ENCODE results near the gene UQCR10. TPM values are rescaled to one million over a fixed set of nuclear protein-coding genes. Genes with fewer than 3 reads are reported as not detected.
A peak's percentile ranks its signal among the peaks of the same experiment; 100 is the strongest.

The UQCR10 gene
- total and polyA plus RNA-seq, 8 donors = 23.9 to 103 (median 32.6) TPM

GRCh38 chr22:29780748-29781676 is 13.8 kb downstream of the UQCR10 start:
- DNase-seq (no peak), ATAC-seq (no peak), FAIRE-seq (no peak)
- 55 to 60% methylated on average over 8 of the region's 8 CpGs for WGBS, 2 donors
- peaks cover 49 to 57% (median 55%) of the 10 kb centered on the region in 3 donors for H3K4me1 ChIP-seq
- no peak for TF ChIP-seq CTCF (IDR thresholded peaks at IDR 0.05)
- peak overlapping the region; percentile 58 to 88 (median 84) for H3K27ac ChIP-seq
- intact Hi-C loops (cut with DNase I) = no loop called here
- H3K36me3 ChIP-seq = no peaks in the 10 kb centered on the region
- H3K27me3 ChIP-seq = no peaks in the 10 kb centered on the region
- no peaks in the 10 kb centered on the region for H3K9me3 ChIP-seq
- no peak overlapping the region for H3K4me3 ChIP-seq

- H3K27ac ChIP-seq = peak overlapping the region; percentile 58 to 88 (median 84)
These were observed 15.1 kb downstream of the UQCR10 start for GRCh38 chr22:29782061-29782845.

GRCh38 chr22:29784451-29785361 is 17.5 kb downstream of the UQCR10 start:
- DNase-seq (peak in 4 of 6 donors; percentile 57 to 76 (median 66)), ATAC-seq (peak; percentile 29 to 55 (median 46)), FAIRE-seq (no peak)
- H3K9me3 ChIP-seq = no peaks in the 10 kb centered on the region
- WGBS, 2 donors = 20 to 24% methylated on average over 9 of the region's 9 CpGs
- no peak for TF ChIP-seq CTCF (IDR thresholded peaks at IDR 0.05)
- peak overlapping the region; percentile 20 to 88 (median 75) for H3K27ac ChIP-seq
- peaks cover 0 to 12% (median 10%) of the 10 kb centered on the region in 3 donors for H3K36me3 ChIP-seq
- no peak overlapping the region for H3K4me3 ChIP-seq
- intact Hi-C loops (cut with DNase I) = no loop called here
- no peaks in the 10 kb centered on the region for H3K27me3 ChIP-seq
- H3K4me1 ChIP-seq = peaks cover 44 to 60% (median 47%) of the 10 kb centered on the region in 3 donors

More at GRCh38 chr22:29782061-29782845, 15.1 kb downstream of the UQCR10 start:
- ATAC-seq = peak; percentile 88 to 92 (median 92)
- Histone ChIP-seq H3K4me1 (peaks cover 51 to 65% (median 61%) of the 10 kb centered on the region in 3 donors), H3K9me3 (no peaks in the 10 kb centered on the region), H3K27me3 (no peaks in the 10 kb centered on the region), H3K4me3 (no peak overlapping the region), H3K36me3 (no peaks in the 10 kb centered on the region)
- intact Hi-C loops (cut with DNase I) = no loop called here
- WGBS, 2 donors = 26 to 28% methylated on average over 7 of the region's 7 CpGs
- TF ChIP-seq CTCF (IDR thresholded peaks at IDR 0.05) = no peak
- FAIRE-seq = no peak
- DNase-seq = peak; percentile 77 to 95 (median 92)

- ATAC-seq (no peak), DNase-seq (no peak), FAIRE-seq (no peak)
- no peaks in the 10 kb centered on the region for H3K9me3 ChIP-seq
- peaks cover 0 to 21% (median 15%) of the 10 kb centered on the region in 3 donors for H3K36me3 ChIP-seq
- peaks cover 35 to 55% (median 41%) of the 10 kb centered on the region in 3 donors for H3K4me1 ChIP-seq
- peak overlapping the region in 1 of 4 donors; percentile 57 for H3K27ac ChIP-seq
- no peaks in the 10 kb centered on the region for H3K27me3 ChIP-seq
- H3K4me3 ChIP-seq = no peak overlapping the region
- intact Hi-C loops (cut with DNase I) = no loop called here
- TF ChIP-seq CTCF (IDR thresholded peaks at IDR 0.05) = no peak
- 24 to 26% methylated on average over 5 of the region's 5 CpGs for WGBS, 2 donors
These were observed 18.9 kb downstream of the UQCR10 start for GRCh38 chr22:29786031-29786430.

Data from pancreas (tissue), 10 donors.